SK-N-MC (cell line): ENCODE measurements around the gene AGRN.
"Not testable (repeated sequence)": the region's sequence is repeated elsewhere in the genome, so short reads cannot be mapped to it uniquely, and the experiment has no call there.

Source experiments
- DNase-seq: peaks from one replicate; pipeline ENCODE4 v3.0.0-alpha.2; 2011; ENCODE audit warnings: low read depth, low spot score
- H3K27ac ChIP-seq: fragments of 200-600 bp; sonication (generic); 2 replicates; pipeline ENCODE4 v1.5.1; 2016; ENCODE audit warnings: mixed run types
- H3K36me3 ChIP-seq: fragments of 200-600 bp; sonication (generic); 2 replicates; pipeline ENCODE4 v1.6.1; 2017; ENCODE audit warnings: antibody characterized with exemption, low read length, mixed read lengths; ENCODE audit not compliant: insufficient read depth
- H3K4me3 ChIP-seq: fragments of 200-600 bp; sonication (generic); 2 replicates; pipeline ENCODE4 v1.5.1; 2016
- H3K9ac ChIP-seq: fragments of 200-600 bp; sonication (generic); 2 replicates; pipeline ENCODE4 v1.8.0; 2017; ENCODE audit warnings: mixed run types, mixed read lengths; ENCODE audit not compliant: insufficient read length
- H3K9me3 ChIP-seq: fragments of 200-600 bp; sonication (generic); 2 replicates; pipeline ENCODE4 v1.6.1; 2017; ENCODE audit warnings: low read depth, mild to moderate bottlenecking, antibody characterized with exemption, low read length, moderate library complexity, mixed read lengths
- EZH2 ChIP-seq: fragments of 200-600 bp; sonication (generic); IDR thresholded peaks from one replicate; pipeline ENCODE4 v1.6.1; 2017; ENCODE audit warnings: antibody characterized with exemption
- FOXP2 ChIP-seq: optimal IDR thresholded peaks from 2 replicates; pipeline ENCODE3; 2011; ENCODE audit warnings: mild to moderate bottlenecking, moderate library complexity; ENCODE audit not compliant: insufficient read depth; ENCODE audit errors: extremely low read length, control extremely low read depth
- POLR2AphosphoS5 ChIP-seq: IDR thresholded peaks from 2 replicates; pipeline ENCODE4 v1.6.1; 2012; ENCODE audit warnings: mild to moderate bottlenecking, low read depth, low read length, borderline replicate concordance

AGRN gene

GRCh38 chr1:1090424-1091343, 70.8 kb downstream of the AGRN start:
- Histone ChIP-seq H3K27ac (no peak overlapping the region), H3K9me3 (no peaks in the 10 kb centered on the region), H3K36me3 (no peaks in the 10 kb centered on the region), H3K9ac (no peak overlapping the region), H3K4me3 (no peak overlapping the region)
- TF ChIP-seq POLR2AphosphoS5, result no peak
- TF ChIP-seq EZH2, result no peak
- no peak for TF ChIP-seq FOXP2
- DNase-seq, result no peak

DNA sequence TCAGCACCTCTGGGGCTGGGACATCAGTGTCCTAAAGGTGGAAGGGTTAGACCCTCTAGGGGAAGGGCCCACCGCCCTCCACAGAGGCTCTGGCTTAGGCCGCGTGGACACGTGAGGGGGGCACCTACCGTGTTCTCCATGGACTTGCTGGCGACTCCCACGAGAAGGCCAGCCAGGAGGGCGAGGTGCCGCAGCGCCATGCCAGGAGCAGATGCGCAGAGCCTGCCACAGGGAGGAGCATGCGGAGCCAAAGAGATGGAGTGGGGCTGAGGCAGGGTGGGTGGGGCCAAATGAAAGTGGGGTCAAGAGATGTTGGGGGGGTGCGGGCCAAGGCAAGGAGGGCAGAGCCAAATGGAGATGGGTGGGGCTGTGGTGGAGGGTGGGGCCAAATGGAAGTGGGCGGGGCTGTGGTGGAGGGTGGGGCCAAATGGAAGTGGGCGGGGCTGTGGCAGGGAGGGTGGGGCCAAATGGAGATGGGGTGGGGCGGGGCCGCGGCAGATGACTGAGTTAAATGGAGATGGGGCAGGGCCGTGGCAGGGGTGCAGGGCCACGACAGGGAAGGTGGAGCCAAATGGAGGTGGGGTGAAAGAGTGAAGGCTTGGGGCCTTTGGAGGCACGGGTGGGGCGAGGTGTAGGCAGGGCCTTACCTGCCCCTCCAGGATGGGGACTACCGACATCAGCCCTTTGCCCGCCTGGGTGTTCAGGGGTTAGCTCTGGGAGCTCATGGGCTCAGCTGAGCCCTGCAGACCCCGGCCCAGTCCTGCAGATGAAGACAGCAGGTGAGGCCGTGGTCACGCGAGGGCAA, 71.6 kb downstream of the AGRN start:
- no peak overlapping the region for H3K9ac ChIP-seq
- H3K27ac ChIP-seq, result no peak overlapping the region
- no peak overlapping the region for H3K4me3 ChIP-seq
- H3K36me3 ChIP-seq, result no peaks in the 10 kb centered on the region
- no peak for TF ChIP-seq FOXP2
- no peak for TF ChIP-seq EZH2
- TF ChIP-seq POLR2AphosphoS5, result no peak
- H3K9me3 ChIP-seq, result no peaks in the 10 kb centered on the region
- no peak for DNase-seq

- Histone ChIP-seq H3K27ac (no peak overlapping the region), H3K9me3 (no peaks in the 10 kb centered on the region), H3K4me3 (no peak overlapping the region), H3K36me3 (no peaks in the 10 kb centered on the region), H3K9ac (no peak overlapping the region)
- no peak for DNase-seq
- TF ChIP-seq FOXP2 (no peak), EZH2 (no peak), POLR2AphosphoS5 (no peak)
These were observed 72.4 kb downstream of the AGRN start for GRCh38 chr1:1092149-1092855.

DNA sequence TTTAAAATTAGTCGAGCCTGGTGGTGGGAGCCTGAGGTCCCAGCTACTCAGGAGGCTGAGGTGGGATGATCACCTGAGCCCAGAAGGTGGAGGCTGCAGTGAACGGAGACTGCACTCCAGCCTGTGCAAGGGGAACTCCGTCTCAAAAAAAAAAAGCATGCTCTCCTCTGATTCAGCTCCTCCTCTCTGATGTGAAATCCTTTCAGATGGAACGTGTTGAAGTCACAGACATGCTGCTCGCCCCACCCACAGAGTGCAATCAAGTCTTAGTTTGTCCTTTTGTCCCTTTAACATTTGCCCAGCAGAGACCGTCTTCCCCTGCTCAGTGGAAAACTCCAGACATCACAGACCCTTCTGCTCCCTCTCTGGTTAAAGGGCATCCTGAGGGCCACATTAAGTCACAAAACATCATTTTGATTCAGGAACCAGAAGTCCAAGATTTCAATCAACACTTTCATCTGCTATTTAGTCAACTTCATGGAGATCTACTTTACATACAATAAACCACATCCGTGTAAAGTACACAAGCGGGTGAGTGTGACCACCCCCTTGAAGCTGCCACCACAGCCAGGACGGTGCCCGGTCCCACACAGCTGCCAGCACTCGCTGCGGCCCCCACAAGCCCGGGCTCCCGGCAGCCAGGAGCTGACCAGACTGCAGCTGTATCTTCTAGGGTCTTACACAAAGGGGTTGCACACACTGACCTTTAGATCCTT, 73.1 kb downstream of the AGRN start:
- H3K4me3 ChIP-seq, result no peak overlapping the region
- no peak overlapping the region for H3K9ac ChIP-seq
- no peaks in the 10 kb centered on the region for H3K9me3 ChIP-seq
- no peak for DNase-seq
- no peak for TF ChIP-seq POLR2AphosphoS5
- no peak for TF ChIP-seq EZH2
- TF ChIP-seq FOXP2, result no peak
- H3K36me3 ChIP-seq, result no peaks in the 10 kb centered on the region
- H3K27ac ChIP-seq, result no peak overlapping the region

DNA sequence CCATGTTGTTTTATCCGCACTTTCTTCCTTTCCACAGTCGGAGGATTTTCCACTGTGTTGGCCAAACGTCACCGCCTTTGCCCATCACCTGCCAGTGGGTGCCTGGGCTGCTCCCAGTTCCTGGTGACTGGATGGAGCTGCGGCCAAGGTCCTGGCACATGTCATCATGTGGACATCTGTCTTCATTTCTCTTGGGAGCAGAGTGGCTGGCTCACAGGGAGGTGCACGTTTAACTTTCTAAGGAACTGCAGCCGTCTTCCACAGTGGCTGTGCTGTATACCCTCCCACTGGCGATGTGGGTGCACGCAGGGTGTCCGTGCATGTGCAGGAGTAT, 73.7 kb downstream of the AGRN start:
- no peak overlapping the region for H3K27ac ChIP-seq
- H3K4me3 ChIP-seq, result no peak overlapping the region

DNA sequence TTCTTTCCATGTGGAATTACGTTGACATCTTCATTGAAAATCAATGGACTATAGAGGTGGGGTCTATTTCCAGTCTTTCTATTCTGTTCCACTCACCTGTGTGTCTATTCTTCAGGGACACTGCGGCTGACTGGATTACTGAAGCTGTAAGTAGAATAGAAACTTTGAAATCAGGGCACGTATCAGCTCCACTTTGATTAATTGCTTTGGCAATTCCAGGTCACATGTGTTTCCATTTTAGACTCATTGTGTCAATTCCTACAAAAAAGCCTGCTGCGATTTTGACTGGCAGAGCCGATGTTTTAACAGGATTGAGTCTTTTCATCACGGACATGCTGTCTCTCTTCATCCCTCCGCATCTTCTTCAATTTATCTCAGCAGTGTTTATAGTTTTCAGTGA, 75.1 kb downstream of the AGRN start:
- DNase-seq, result no peak
- Histone ChIP-seq H3K9me3 (no peaks in the 10 kb centered on the region), H3K9ac (no peak overlapping the region), H3K36me3 (no peaks in the 10 kb centered on the region), H3K4me3 (no peak overlapping the region), H3K27ac (no peak overlapping the region)
- TF ChIP-seq FOXP2, result no peak
- no peak for TF ChIP-seq POLR2AphosphoS5
- TF ChIP-seq EZH2, result no peak

More for the DNA sequence above, 73.7 kb downstream of the AGRN start:
- no peak for DNase-seq
- TF ChIP-seq EZH2 (no peak), FOXP2 (no peak), POLR2AphosphoS5 (no peak)
- Histone ChIP-seq H3K9me3 (no peaks in the 10 kb centered on the region), H3K9ac (no peak overlapping the region), H3K36me3 (no peaks in the 10 kb centered on the region)

DNA sequence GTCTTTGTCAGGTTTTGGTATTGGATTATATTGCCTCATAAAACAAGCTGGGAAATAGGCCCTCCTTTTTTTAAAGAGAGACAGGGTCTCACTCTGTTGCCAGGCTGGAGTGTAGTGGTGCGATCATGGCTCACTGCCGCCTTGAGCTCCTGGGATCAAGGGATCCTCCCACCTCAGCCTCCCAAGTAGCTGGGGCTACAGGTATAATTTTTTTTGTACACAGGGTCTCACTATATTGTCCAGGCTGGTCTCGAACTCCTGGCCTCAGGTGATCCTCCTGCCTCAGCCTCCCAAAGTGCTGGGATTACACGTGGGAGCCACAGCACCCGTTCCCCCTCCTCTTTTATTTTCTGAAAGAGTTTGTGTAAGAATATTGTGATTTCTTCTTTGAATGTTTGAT, 76.2 kb downstream of the AGRN start:
- not testable (repeated sequence) for H3K9me3 ChIP-seq, H3K27ac ChIP-seq, DNase-seq, H3K4me3 ChIP-seq, H3K36me3 ChIP-seq, H3K9ac ChIP-seq
